HCT116 (cell line): ENCODE results near the gene WNT2B. TPM values are rescaled to one million over a fixed set of nuclear protein-coding genes. Genes with fewer than 3 reads are reported as not detected.

ENCODE experiments used
- ATAC-seq: fragments of 200-7000 bp; cut with Tn5 transposase; 2 replicates; pipeline ENCODE4 v1.9.1; 2020; ENCODE audit warnings: mild to moderate bottlenecking, moderate library complexity
- BruUV-seq: library from RNA; stranded (reverse); fragments of 400-500 nt; replicated peaks from 2 replicates; lab custom pipeline; 2021; lab: Mats Ljungman, UMichigan
- CTCF ChIA-PET: fragments of 300-600 bp; sonication (Branson Sonifier 250); formaldehyde crosslinking; loops from one replicate; lab custom pipeline; 2021; ENCODE audit warnings: antibody characterized with exemption; lab: Charles Lee
- POLR2A ChIA-PET: fragments of 300-600, 350-600 bp; sonication (Branson Sonifier 250); formaldehyde crosslinking; loops from one replicate; lab custom pipeline; 2021; ENCODE audit warnings: antibody characterized with exemption; lab: Charles Lee
- RAD21 ChIA-PET, 2 experiments: fragments of 300-600 bp; sonication (Branson Sonifier 250); formaldehyde crosslinking; loops; one replicate each; lab custom pipeline; 2023; ENCODE audit warnings: low total read pairs in 2 of 2; ENCODE audit not compliant: uncharacterized antibody in 2 of 2, unreplicated experiment in 2 of 2, low non-redundant PET in 1 of 2; lab: Charles Lee
- DNase-seq: peaks from one replicate; pipeline ENCODE4 v3.0.0-alpha.2; 2010; ENCODE audit warnings: low read depth, low spot score
- H2AFZ ChIP-seq: fragments of 200-600 bp; shearing (Covaris generic), sonication (generic); 2 replicates; pipeline ENCODE4 v1.6.1; 2017; ENCODE audit warnings: low read depth, mixed run types, mixed read lengths, antibody characterized with exemption, low read length; ENCODE audit not compliant: poor library complexity, severe bottlenecking
- H3K27ac ChIP-seq: 2 replicates; pipeline ENCODE4 v1.5.1; 2012; ENCODE audit warnings: low read depth, low read length
- H3K27me3 ChIP-seq: fragments of 200-600 bp; sonication (generic); 2 replicates; pipeline ENCODE4 v1.6.1; 2016; ENCODE audit warnings: mixed run types, low read length, mixed read lengths; ENCODE audit not compliant: insufficient read depth
- H3K36me3 ChIP-seq, 2 experiments: fragments of 200-500 bp in 1 of 2; fragments of 200-600 bp in 1 of 2; sonication (Bioruptor generic) in 1 of 2; sonication (generic) in 1 of 2; 2 replicates each; pipeline versions ENCODE4 v1.5.1 to v1.6.1; 2014 to 2016; ENCODE audit warnings: low read length in 2 of 2, inconsistent platforms in 1 of 2, mixed read lengths in 1 of 2, mixed run types in 1 of 2; ENCODE audit not compliant: insufficient read depth in 2 of 2, control insufficient read depth in 1 of 2
- H3K4me1 ChIP-seq, 2 experiments: fragments of 200-600 bp in 1 of 2; sonication (generic) in 1 of 2; 2 replicates each; pipeline versions ENCODE4 v1.5.1 to v1.6.1; 2012 to 2017; ENCODE audit warnings: low read length in 2 of 2, inconsistent platforms in 1 of 2, mild to moderate bottlenecking in 1 of 2, mixed read lengths in 1 of 2, mixed run types in 1 of 2, moderate library complexity in 1 of 2; ENCODE audit not compliant: insufficient read depth in 2 of 2, control insufficient read depth in 1 of 2
- H3K4me2 ChIP-seq: fragments of 200-600 bp; sonication (generic); 2 replicates; pipeline ENCODE4 v1.6.1; 2017; ENCODE audit warnings: mixed run types, low read length, mixed read lengths
- H3K4me3 ChIP-seq, 2 experiments: fragments of 200-600 bp in 1 of 2; sonication (generic) in 1 of 2; replicated peaks in 1 of 2; 2 replicates each; pipeline ENCODE4 v1.5.1; 2011 to 2016; ENCODE audit warnings: low read length in 2 of 2, control low read depth in 1 of 2, low read depth in 1 of 2, mild to moderate bottlenecking in 1 of 2, mixed read lengths in 1 of 2, mixed run types in 1 of 2
- H3K79me2 ChIP-seq: fragments of 200-600 bp; sonication (generic); 2 replicates; pipeline ENCODE4 v1.6.1; 2017; ENCODE audit warnings: mild to moderate bottlenecking, mixed run types, low read length, moderate library complexity, mixed read lengths; ENCODE audit not compliant: insufficient read depth
- H3K9ac ChIP-seq: fragments of 200-600 bp; sonication (generic); 2 replicates; pipeline ENCODE4 v1.6.1; 2016; ENCODE audit warnings: low read length, mixed read lengths
- H3K9me2 ChIP-seq: fragments of 200-600 bp; sonication (generic), shearing (Covaris generic); 2 replicates; pipeline ENCODE4 v1.6.1; 2017; ENCODE audit warnings: mixed run types, mild to moderate bottlenecking, moderate library complexity; ENCODE audit not compliant: insufficient read depth
- H3K9me3 ChIP-seq, 2 experiments: fragments of 200-500 bp in 1 of 2; fragments of 200-600 bp in 1 of 2; sonication (Bioruptor generic) in 1 of 2; sonication (generic) in 1 of 2; 2 replicates each; pipeline ENCODE4 v1.6.1; 2014 to 2017; ENCODE audit warnings: low read length in 2 of 2, mixed read lengths in 2 of 2, inconsistent platforms in 1 of 2, low read depth in 1 of 2, mild to moderate bottlenecking in 1 of 2, mixed run types in 1 of 2, moderate library complexity in 1 of 2; ENCODE audit not compliant: control insufficient read depth in 1 of 2, insufficient read depth in 1 of 2
- H4K20me1 ChIP-seq: fragments of 200-600 bp; sonication (generic), shearing (Covaris generic); 2 replicates; pipeline ENCODE4 v1.6.1; 2017; ENCODE audit warnings: mixed run types, mild to moderate bottlenecking, moderate library complexity; ENCODE audit not compliant: insufficient read depth
- CEBPB ChIP-seq: IDR thresholded peaks from 2 replicates; pipeline ENCODE4 v1.6.1; 2012; ENCODE audit warnings: low read depth
- EGR1 ChIP-seq: IDR thresholded peaks from 2 replicates; pipeline ENCODE4 v1.6.1; 2012; ENCODE audit warnings: low read depth
- FOSL1 ChIP-seq: IDR thresholded peaks from 2 replicates; pipeline ENCODE4 v1.6.1; 2012; ENCODE audit warnings: low read depth
- YY1 ChIP-seq: IDR thresholded peaks from 2 replicates; pipeline ENCODE4 v1.6.1; 2011; ENCODE audit warnings: low read length, low read depth, moderate library complexity, mild to moderate bottlenecking; ENCODE audit not compliant: insufficient replicate concordance; ENCODE audit errors: extremely low read depth
- ZFX ChIP-seq: fragments of 450-650 bp; IDR thresholded peaks from 2 replicates; pipeline ENCODE4 v1.6.1; 2017
- intact Hi-C: fragments of 100-400 bp; cut with micrococcal nuclease; formaldehyde crosslinking; loops from 2 replicates; pipeline ENCODE4 v1.10.0; 2022
- total RNA-seq: library from RNA; stranded (reverse); gene quantifications from one replicate; pipeline ENCODE4 v1.2.1, GENCODE V29; 2021; ENCODE audit not compliant: unreplicated experiment

Gene WNT2B
- total RNA-seq, 1 experiment from 2014 or later = 1.5 TPM

- Histone ChIP-seq H3K9me2 (no peaks in the 10 kb centered on the region), H3K27me3 (no peaks in the 10 kb centered on the region), H3K4me2 (no peak overlapping the region), H3K36me3 (no peaks in the 10 kb centered on the region), H2AFZ (no peak overlapping the region), H3K4me1 (peaks cover 19 to 37% of the 10 kb centered on the region in 2 experiments), H3K27ac (no peak overlapping the region), H3K4me3 (no peak overlapping the region), H3K9me3 (no peaks in the 10 kb centered on the region), H4K20me1 (no peaks in the 10 kb centered on the region), H3K9ac (no peak overlapping the region), H3K79me2 (no peaks in the 10 kb centered on the region)
- ChIA-PET RAD21 (no interaction called here), CTCF (no interaction called here), POLR2A (no interaction called here)
- ATAC-seq (no peak), DNase-seq (no peak)
- BruUV-seq = no TSS peak
- TF ChIP-seq FOSL1 = no peak
- intact Hi-C loops = no loop called here
These were observed 37.3 kb downstream of the WNT2B start for GRCh38 chr1:112546076-112546475.

- peaks cover 16 to 29% of the 10 kb centered on the region in 2 experiments for H3K4me1 ChIP-seq
- ATAC-seq = no peak
- H3K36me3 ChIP-seq = no peaks in the 10 kb centered on the region
- no peaks in the 10 kb centered on the region for H3K9me3 ChIP-seq
- RAD21 ChIA-PET = no interaction called here
- no peak for TF ChIP-seq YY1
- TF ChIP-seq EGR1 = no peak
- TF ChIP-seq ZFX = no peak
- no peak for TF ChIP-seq CEBPB
- TF ChIP-seq, all 23 proteins: peak for 0
- CTCF ChIA-PET = no interaction called here
- no TSS peak for BruUV-seq
- no peaks in the 10 kb centered on the region for H3K79me2 ChIP-seq
- intact Hi-C loops = no loop called here
- no peaks in the 10 kb centered on the region for H3K9me2 ChIP-seq
- no peak overlapping the region for H3K27ac ChIP-seq
- H3K27me3 ChIP-seq = no peaks in the 10 kb centered on the region
- H2AFZ ChIP-seq = no peak overlapping the region
- no peak for DNase-seq
- no peak overlapping the region for H3K4me3 ChIP-seq
- no peak overlapping the region for H3K4me2 ChIP-seq
- no peaks in the 10 kb centered on the region for H4K20me1 ChIP-seq
- POLR2A ChIA-PET = no interaction called here
- no peak overlapping the region for H3K9ac ChIP-seq
These were observed 39.8 kb downstream of the WNT2B start for GRCh38 chr1:112548547-112548946.
